Measurements from ENCODE around the gene UBXN7. TPM values are rescaled to one million over a fixed set of nuclear protein-coding genes. Genes with fewer than 3 reads are reported as not detected.
"Not testable (repeated sequence)": the region's sequence is repeated elsewhere in the genome, so short reads cannot be mapped to it uniquely, and the experiment has no call there.

The UBXN7 gene
- total and polyA plus RNA-seq, 2 donors: 8.2 to 38.1 TPM

DNA sequence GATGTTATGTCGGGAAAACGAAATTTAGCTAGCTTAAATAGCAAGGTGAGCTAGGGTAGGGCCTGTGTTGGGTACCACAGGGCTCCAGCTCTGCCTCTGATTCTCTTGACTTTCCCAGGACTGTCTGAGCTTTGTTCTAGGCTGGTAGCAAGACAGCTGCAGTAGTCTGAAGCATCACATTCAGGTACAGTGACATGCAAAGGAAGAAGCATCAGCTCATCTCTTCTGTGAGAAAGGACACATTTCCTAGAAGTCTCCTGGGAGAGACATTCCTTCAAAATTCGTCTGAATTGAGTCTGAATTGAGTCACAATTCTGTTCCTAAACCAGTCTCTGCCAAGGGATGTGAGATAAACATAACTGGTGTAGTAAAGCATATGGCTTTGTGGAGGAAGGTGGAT, 8.5 kb upstream of the UBXN7 start:
- H3K4me1 ChIP-seq (ENCODE audit: insufficient read depth): no peaks in the 10 kb centered on the region
- H3K36me3 ChIP-seq (ENCODE audit: insufficient read depth): no peaks in the 10 kb centered on the region
- no peak for DNase-seq (ENCODE audit: extremely low spot score)
- no peak overlapping the region for H3K4me3 ChIP-seq (ENCODE audit: low read depth, low read length)
- no peak overlapping the region for H3K27ac ChIP-seq (ENCODE audit: low read depth)
- 68% methylated on average over 3 of the region's 3 CpGs for WGBS

GRCh38 chr3:196440041-196440537, 7.9 kb upstream of the UBXN7 start:
- no peak overlapping the region for H3K27ac ChIP-seq (ENCODE audit: low read depth)
- no peaks in the 10 kb centered on the region for H3K4me1 ChIP-seq (ENCODE audit: insufficient read depth)
- H3K4me3 ChIP-seq (ENCODE audit: low read depth, low read length): no peak overlapping the region
- WGBS: 67% methylated on average over 6 of the region's 6 CpGs
- H3K36me3 ChIP-seq (ENCODE audit: insufficient read depth): no peaks in the 10 kb centered on the region
- no peak for DNase-seq (ENCODE audit: extremely low spot score)

GRCh38 chr3:196431181-196432136, 768 bp downstream of the UBXN7 start:
- Histone ChIP-seq H3K4me3 (ENCODE audit: low read depth, low read length) (peak overlapping the region; percentile 89), H3K27ac (ENCODE audit: low read depth) (peak overlapping the region; percentile 95), H3K4me1 (ENCODE audit: insufficient read depth) (peaks cover 3% of the 10 kb centered on the region), H3K36me3 (ENCODE audit: insufficient read depth) (no peaks in the 10 kb centered on the region)
- DNase-seq (ENCODE audit: extremely low spot score): peak; percentile 25
- WGBS: under 1% methylated on average over 50 of the region's 50 CpGs

- no peak overlapping the region for H3K27ac ChIP-seq (ENCODE audit: low read depth)
- no peaks in the 10 kb centered on the region for H3K36me3 ChIP-seq (ENCODE audit: insufficient read depth)
- WGBS: 89% methylated on average over 6 of the region's 6 CpGs
- no peak for DNase-seq (ENCODE audit: extremely low spot score)
- no peak overlapping the region for H3K4me3 ChIP-seq (ENCODE audit: low read depth, low read length)
- peaks cover 3% of the 10 kb centered on the region for H3K4me1 ChIP-seq (ENCODE audit: insufficient read depth)
These were observed 4.2 kb downstream of the UBXN7 start for GRCh38 chr3:196428041-196428440.

- H3K4me3 ChIP-seq (ENCODE audit: low read depth, low read length); H3K4me1 ChIP-seq (ENCODE audit: insufficient read depth); DNase-seq (ENCODE audit: extremely low spot score); H3K27ac ChIP-seq (ENCODE audit: low read depth); H3K36me3 ChIP-seq (ENCODE audit: insufficient read depth): not testable (repeated sequence)
- 92% methylated on average over 6 of the region's 6 CpGs for WGBS
These were observed 7.8 kb downstream of the UBXN7 start for GRCh38 chr3:196424421-196424820.

GRCh38 chr3:196423044-196423781, 9.0 kb downstream of the UBXN7 start:
- H3K27ac ChIP-seq (ENCODE audit: low read depth): no peak overlapping the region
- no peak overlapping the region for H3K4me3 ChIP-seq (ENCODE audit: low read depth, low read length)
- no peaks in the 10 kb centered on the region for H3K36me3 ChIP-seq (ENCODE audit: insufficient read depth)
- WGBS: 49% methylated on average over 10 of the region's 10 CpGs
- DNase-seq (ENCODE audit: extremely low spot score): no peak
- H3K4me1 ChIP-seq (ENCODE audit: insufficient read depth): no peaks in the 10 kb centered on the region

- H3K4me3 ChIP-seq (ENCODE audit: low read depth, low read length); H3K36me3 ChIP-seq (ENCODE audit: insufficient read depth); H3K4me1 ChIP-seq (ENCODE audit: insufficient read depth); H3K27ac ChIP-seq (ENCODE audit: low read depth); DNase-seq (ENCODE audit: extremely low spot score): not testable (repeated sequence)
- WGBS: 97% methylated on average over 5 of the region's 5 CpGs
These were observed 10.6 kb downstream of the UBXN7 start for GRCh38 chr3:196421668-196422067.

- Histone ChIP-seq H3K4me1 (ENCODE audit: insufficient read depth) (no peaks in the 10 kb centered on the region), H3K4me3 (ENCODE audit: low read depth, low read length) (no peak overlapping the region), H3K36me3 (ENCODE audit: insufficient read depth) (no peaks in the 10 kb centered on the region), H3K27ac (ENCODE audit: low read depth) (no peak overlapping the region)
- no peak for DNase-seq (ENCODE audit: extremely low spot score)
- 94% methylated on average over 6 of the region's 6 CpGs for WGBS
These were observed 12.8 kb downstream of the UBXN7 start for GRCh38 chr3:196419386-196419785.

- Histone ChIP-seq H3K4me1 (ENCODE audit: insufficient read depth) (no peaks in the 10 kb centered on the region), H3K27ac (ENCODE audit: low read depth) (no peak overlapping the region), H3K4me3 (ENCODE audit: low read depth, low read length) (no peak overlapping the region), H3K36me3 (ENCODE audit: insufficient read depth) (no peaks in the 10 kb centered on the region)
- 96% methylated on average over 6 of the region's 6 CpGs for WGBS
- no peak for DNase-seq (ENCODE audit: extremely low spot score)
These were observed 13.6 kb downstream of the UBXN7 start for GRCh38 chr3:196418601-196419000.

GRCh38 chr3:196414469-196414868, 17.8 kb downstream of the UBXN7 start:
- DNase-seq (ENCODE audit: extremely low spot score): no peak
- WGBS: 89% methylated on average over 3 of the region's 3 CpGs
- H3K4me3 ChIP-seq (ENCODE audit: low read depth, low read length): no peak overlapping the region
- no peaks in the 10 kb centered on the region for H3K36me3 ChIP-seq (ENCODE audit: insufficient read depth)
- no peaks in the 10 kb centered on the region for H3K4me1 ChIP-seq (ENCODE audit: insufficient read depth)
- no peak overlapping the region for H3K27ac ChIP-seq (ENCODE audit: low read depth)

- Histone ChIP-seq H3K36me3 (ENCODE audit: insufficient read depth) (no peaks in the 10 kb centered on the region), H3K27ac (ENCODE audit: low read depth) (no peak overlapping the region), H3K4me1 (ENCODE audit: insufficient read depth) (no peaks in the 10 kb centered on the region), H3K4me3 (ENCODE audit: low read depth, low read length) (no peak overlapping the region)
- DNase-seq (ENCODE audit: extremely low spot score): no peak
- 89% methylated on average over 5 of the region's 5 CpGs for WGBS
These were observed 19.5 kb downstream of the UBXN7 start for GRCh38 chr3:196412704-196413103.

GRCh38 chr3:196409409-196409808, 22.8 kb downstream of the UBXN7 start:
- Histone ChIP-seq H3K4me3 (ENCODE audit: low read depth, low read length) (no peak overlapping the region), H3K36me3 (ENCODE audit: insufficient read depth) (no peaks in the 10 kb centered on the region), H3K27ac (ENCODE audit: low read depth) (no peak overlapping the region), H3K4me1 (ENCODE audit: insufficient read depth) (no peaks in the 10 kb centered on the region)
- WGBS: 95% methylated on average over 1 of the region's 1 CpG
- DNase-seq (ENCODE audit: extremely low spot score): no peak

DNA sequence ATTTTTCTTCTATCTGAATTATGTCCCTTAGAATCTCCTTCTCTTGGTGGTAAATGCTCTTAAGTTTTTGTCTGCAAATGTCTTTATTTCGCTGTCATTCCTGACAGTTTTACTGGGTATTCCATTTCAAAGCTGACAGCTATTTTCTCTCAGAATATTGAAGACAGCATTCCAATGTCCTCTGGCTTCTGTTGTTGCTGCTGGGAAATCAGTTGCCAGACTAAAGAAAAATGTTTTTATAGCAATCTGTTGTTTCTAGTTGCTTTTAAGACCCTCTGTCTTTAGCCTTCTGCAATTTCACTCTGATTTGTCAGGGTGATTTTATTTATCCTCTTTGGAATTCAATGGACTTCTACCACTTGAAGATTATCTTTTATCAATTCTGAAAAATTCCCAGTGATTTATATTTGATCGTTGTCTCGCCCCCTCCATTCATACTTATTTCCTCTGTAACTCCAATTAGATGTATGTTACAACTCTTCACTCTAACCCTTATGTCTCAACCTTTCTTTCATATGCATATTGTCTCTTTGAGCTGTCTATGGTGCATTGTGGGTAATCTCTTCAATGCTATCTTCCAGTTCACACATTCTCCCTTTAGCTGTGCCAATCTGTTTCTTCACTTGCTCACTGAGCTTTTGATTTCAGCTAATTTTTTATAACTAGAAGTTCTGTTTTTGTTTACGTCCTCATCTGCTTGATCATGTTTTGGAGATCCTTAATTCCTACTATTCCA, 23.5 kb downstream of the UBXN7 start:
- H3K4me1 ChIP-seq (ENCODE audit: insufficient read depth): no peaks in the 10 kb centered on the region
- no peak for DNase-seq (ENCODE audit: extremely low spot score)
- 98% methylated on average over 4 of the region's 4 CpGs for WGBS
- H3K4me3 ChIP-seq (ENCODE audit: low read depth, low read length): no peak overlapping the region
- H3K27ac ChIP-seq (ENCODE audit: low read depth): no peak overlapping the region
- no peaks in the 10 kb centered on the region for H3K36me3 ChIP-seq (ENCODE audit: insufficient read depth)

All from urinary bladder (tissue), 4 donors.